ENCODE measurements around the gene ELOF1. TPM values are rescaled to one million over a fixed set of nuclear protein-coding genes. Genes with fewer than 3 reads are reported as not detected.

Gene ELOF1
- total and polyA plus RNA-seq, 9 donors, result 30.4 to 57.4 (median 49.2) TPM

- Histone ChIP-seq H3K4me1 (ENCODE audit: insufficient read depth) (peaks cover 4% of the 10 kb centered on the region), H3K4me3 (peak overlapping the region; percentile 57), H3K9me3 (no peaks in the 10 kb centered on the region), H3K36me3 (no peaks in the 10 kb centered on the region), H3K27ac (peak overlapping the region; percentile 40 to 76), H3K27me3 (no peaks in the 10 kb centered on the region)
- TF ChIP-seq POLR2A (IDR thresholded peaks at IDR 0.05) (peak; percentile 43), EP300 (IDR thresholded peaks at IDR 0.05) (no peak)
- 3 to 12% (median 3%) methylated on average over 15 to 36 of the region's 36 CpGs for WGBS, 3 donors
- intact Hi-C loops (cut with DNase I), result no loop called here
- DNase-seq, result peak; percentile 69 to 81 (median 75)
Observed at GRCh38 chr19:11539495-11540365, 19.3 kb downstream of the ELOF1 start.

GRCh38 chr19:11538232-11539036 is 20.6 kb downstream of the ELOF1 start, which contains the start of gene CNN1:
Gene CNN1 (plus strand): TSS chr19:11538851. CDS start chr19:11538928, 77 bp downstream.
- DNase-seq, result peak; percentile 85 to 93 (median 86)
- Histone ChIP-seq H3K36me3 (no peaks in the 10 kb centered on the region), H3K27ac (peak within 1 kb of the TSS; percentile 40 to 76), H3K27me3 (no peaks in the 10 kb centered on the region), H3K4me1 (ENCODE audit: insufficient read depth) (peaks cover 4% of the 10 kb centered on the region), H3K4me3 (peak within 1 kb of the TSS; percentile 57), H3K9me3 (no peaks in the 10 kb centered on the region)
- 15 to 19% (median 16%) methylated on average over 21 of the region's 21 CpGs for WGBS, 3 donors
- intact Hi-C loops (cut with DNase I), result no loop called here
- TF ChIP-seq, protein P1, sequence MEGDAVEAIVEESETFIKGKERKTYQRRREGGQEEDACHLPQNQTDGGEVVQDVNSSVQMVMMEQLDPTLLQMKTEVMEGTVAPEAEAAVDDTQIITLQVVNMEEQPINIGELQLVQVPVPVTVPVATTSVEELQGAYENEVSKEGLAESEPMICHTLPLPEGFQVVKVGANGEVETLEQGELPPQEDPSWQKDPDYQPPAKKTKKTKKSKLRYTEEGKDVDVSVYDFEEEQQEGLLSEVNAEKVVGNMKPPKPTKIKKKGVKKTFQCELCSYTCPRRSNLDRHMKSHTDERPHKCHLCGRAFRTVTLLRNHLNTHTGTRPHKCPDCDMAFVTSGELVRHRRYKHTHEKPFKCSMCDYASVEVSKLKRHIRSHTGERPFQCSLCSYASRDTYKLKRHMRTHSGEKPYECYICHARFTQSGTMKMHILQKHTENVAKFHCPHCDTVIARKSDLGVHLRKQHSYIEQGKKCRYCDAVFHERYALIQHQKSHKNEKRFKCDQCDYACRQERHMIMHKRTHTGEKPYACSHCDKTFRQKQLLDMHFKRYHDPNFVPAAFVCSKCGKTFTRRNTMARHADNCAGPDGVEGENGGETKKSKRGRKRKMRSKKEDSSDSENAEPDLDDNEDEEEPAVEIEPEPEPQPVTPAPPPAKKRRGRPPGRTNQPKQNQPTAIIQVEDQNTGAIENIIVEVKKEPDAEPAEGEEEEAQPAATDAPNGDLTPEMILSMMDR (IDR thresholded peaks at IDR 0.05), result no peak
- TF ChIP-seq POLR2A (IDR thresholded peaks at IDR 0.05) (peak; percentile 88), EP300 (IDR thresholded peaks at IDR 0.05) (peak; percentile 74)

DNA sequence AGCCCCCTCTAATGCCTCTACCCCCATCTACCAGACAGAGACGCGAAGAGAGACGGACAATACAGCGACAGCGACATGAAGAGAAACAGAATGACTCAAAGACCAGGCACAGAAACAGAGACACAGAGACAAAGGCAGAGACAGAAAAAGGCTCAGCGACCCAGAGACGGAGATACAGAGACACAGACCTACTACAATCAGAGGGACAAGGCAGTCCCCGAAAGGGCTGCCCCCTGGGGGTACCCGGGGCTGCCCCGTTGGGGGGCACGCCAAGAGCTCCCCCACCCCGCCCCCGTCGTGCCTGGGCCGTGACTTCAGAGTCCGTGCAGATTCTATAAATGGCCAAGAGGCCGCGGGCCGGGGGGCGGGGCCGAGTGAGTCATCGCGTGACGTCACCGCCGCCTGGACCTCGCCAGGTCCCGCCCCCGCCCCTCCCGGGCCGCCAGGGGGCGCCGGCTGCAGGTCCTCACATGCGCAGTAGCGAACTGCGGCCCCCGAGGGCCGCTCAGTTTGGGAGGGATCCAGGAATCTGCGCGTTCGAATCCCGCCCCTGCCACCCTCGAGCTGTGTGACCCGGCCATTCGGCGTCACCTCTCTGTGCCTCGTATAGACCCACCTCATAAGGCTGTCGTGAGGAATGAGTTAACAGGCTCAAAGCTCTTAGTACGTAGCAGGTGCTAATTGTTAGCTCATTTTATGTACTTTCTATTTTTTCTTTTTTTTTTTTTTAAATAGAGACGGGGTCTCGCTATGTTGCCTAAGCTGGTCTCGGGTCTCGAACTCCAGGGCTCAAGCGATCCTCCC is 23.0 kb downstream of the ELOF1 start:
- TF ChIP-seq, protein P1 (IDR thresholded peaks at IDR 0.05), result peak; percentile 96 to 99 (median 96)
- TF ChIP-seq POLR2A (IDR thresholded peaks at IDR 0.05), result peak; percentile 60
- peak; percentile 79 for TF ChIP-seq EP300 (IDR thresholded peaks at IDR 0.05)
- 7 to 9% (median 7%) methylated on average over 40 to 54 of the region's 54 CpGs for WGBS, 3 donors
- H3K4me1 ChIP-seq (ENCODE audit: insufficient read depth), result peaks cover 4% of the 10 kb centered on the region
- H3K27me3 ChIP-seq, result no peaks in the 10 kb centered on the region
- H3K36me3 ChIP-seq, result no peaks in the 10 kb centered on the region
- H3K4me3 ChIP-seq, result peak overlapping the region; percentile 35
- H3K9me3 ChIP-seq, result no peaks in the 10 kb centered on the region
- peak; percentile 91 to 97 (median 96) for DNase-seq
- intact Hi-C loops (cut with DNase I), result no loop called here
- peak overlapping the region; percentile 78 to 88 for H3K27ac ChIP-seq

DNA sequence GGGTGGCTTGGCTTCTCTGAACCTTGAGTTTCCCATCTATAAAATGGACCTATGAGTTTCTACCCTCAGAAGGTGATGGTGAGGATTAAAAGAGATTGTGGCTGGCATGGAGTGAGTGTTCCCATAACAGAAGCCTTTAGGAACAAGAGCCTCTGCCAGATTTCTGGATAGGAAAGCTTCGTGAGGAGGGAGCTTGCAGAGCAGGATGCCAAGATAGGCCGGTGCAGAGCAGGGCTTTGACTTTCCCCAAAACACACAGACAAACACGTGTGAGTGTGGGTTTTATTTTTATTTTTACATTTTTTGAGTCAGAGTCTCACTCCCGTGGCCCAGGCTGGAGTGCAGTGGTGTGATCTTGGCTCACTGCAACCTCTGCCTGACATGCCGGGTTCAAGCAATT is 24.1 kb downstream of the ELOF1 start:
- peaks cover 4% of the 10 kb centered on the region for H3K4me1 ChIP-seq (ENCODE audit: insufficient read depth)
- no peak overlapping the region for H3K4me3 ChIP-seq
- intact Hi-C loops (cut with DNase I), result no loop called here
- H3K27me3 ChIP-seq, result no peaks in the 10 kb centered on the region
- H3K9me3 ChIP-seq, result no peaks in the 10 kb centered on the region
- no peak for TF ChIP-seq POLR2A (IDR thresholded peaks at IDR 0.05)
- no peak for TF ChIP-seq EP300 (IDR thresholded peaks at IDR 0.05)
- TF ChIP-seq, protein P1 (IDR thresholded peaks at IDR 0.05), result no peak
- H3K36me3 ChIP-seq, result no peaks in the 10 kb centered on the region
- no peak for DNase-seq
- peak overlapping the region; percentile 78 to 88 for H3K27ac ChIP-seq
- WGBS, 3 donors, result 18 to 21% (median 20%) methylated on average over 5 of the region's 5 CpGs

Data from ovary (tissue), 9 donors.